SIG-M5 treated with dmso at 0.1 percent for 504 hours (cell line): ENCODE results near the gene ARHGEF40.
A peak's percentile ranks its signal among the peaks of the same experiment; 100 is the strongest.

ENCODE experiments used
- DNase-seq: peaks from one replicate; lab custom pipeline; 2025; ENCODE audit not compliant: unreplicated experiment; lab: John Stamatoyannopoulos, UW

The ARHGEF40 gene

GRCh38 chr14:21109377-21110138 lies 39.5 kb downstream of the ARHGEF40 start:
- no peak for DNase-seq

DNA sequence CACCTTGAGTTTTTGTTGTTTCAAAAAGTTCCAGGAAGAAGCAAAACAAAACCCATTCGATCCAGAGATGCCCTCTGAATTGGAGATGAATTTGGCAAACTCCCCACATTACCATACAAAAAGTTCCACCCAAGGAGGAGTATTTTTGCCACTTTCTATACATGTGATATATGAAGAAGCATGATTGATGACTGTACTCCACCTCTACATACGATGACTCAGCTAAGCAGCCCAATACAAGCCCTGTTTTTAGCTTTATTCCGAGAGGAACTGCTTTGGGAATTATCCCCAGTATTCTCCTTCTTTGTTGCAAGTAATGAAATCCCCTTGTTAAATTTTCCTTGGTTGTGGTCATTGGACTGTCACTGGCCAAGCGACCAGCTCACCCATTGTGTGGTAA lies 42.2 kb downstream of the ARHGEF40 start:
- no peak for DNase-seq

- no peak for DNase-seq
Observed at GRCh38 chr14:21113369-21113768, 43.3 kb downstream of the ARHGEF40 start.

GRCh38 chr14:21118933-21119332 lies 48.8 kb downstream of the ARHGEF40 start:
- DNase-seq = no peak

DNA sequence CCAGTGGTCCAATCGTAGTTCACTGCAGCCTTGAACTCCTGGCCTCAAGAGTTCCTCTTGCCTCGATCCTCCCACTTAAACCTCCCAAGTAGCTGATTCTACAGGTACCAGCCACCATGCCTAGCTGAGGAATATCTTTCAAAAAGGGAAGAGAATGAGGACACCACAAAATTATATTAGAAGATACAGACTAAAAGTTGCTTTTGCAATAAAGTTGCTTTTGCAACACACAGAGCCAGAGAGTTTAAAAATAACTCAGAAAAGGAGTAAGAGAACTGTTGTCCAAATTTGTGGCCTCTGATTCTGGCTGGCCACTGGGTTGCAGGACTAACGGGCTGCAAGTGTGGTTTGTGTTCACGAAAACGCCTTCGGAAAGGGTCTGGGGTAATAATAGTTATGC lies 50.6 kb downstream of the ARHGEF40 start:
- peak; percentile 12 for DNase-seq

- DNase-seq = no peak
Observed at GRCh38 chr14:21121122-21121521, 51.0 kb downstream of the ARHGEF40 start.

DNA sequence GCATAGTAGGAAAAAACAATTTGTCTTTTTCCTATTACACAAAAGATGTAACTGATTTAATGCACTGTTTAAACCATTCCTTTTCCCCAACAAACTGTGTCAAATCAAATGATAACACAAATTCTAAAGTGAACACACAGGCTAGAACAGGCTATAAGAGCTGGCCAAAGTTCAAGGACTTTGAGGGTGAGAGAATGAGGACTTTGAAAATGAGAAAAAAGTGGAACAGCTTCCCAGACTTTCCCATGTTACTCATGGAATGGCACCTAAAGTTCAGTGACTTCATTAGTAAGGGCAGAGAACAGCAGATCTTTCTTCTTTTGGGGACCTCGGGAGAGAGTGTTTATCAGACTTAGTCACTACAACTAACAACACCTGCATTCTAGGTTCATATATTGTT lies 53.3 kb downstream of the ARHGEF40 start:
- no peak for DNase-seq

GRCh38 chr14:21133901-21134300 lies 63.8 kb downstream of the ARHGEF40 start:
- DNase-seq = no peak

DNA sequence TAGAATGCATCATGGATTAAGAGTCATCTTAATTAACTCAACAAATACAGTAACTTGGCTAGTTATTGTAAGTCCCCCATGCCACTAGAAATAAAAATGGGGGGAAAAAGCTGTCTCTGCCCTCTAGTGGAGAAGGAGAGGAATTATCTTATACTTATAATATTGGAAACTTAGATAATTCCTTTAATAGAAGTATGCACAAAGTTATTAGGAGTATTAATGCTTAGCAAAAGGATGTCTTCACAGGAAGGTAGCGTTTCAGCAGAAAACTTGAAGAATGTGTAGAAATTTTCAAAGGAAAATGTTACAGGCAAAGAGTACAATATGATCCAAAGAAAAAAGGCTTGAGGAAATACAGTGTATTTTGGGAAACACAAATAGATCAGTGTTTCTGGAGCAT lies 65.9 kb downstream of the ARHGEF40 start:
- peak; percentile 23 for DNase-seq
